ENCODE measurements around the gene ZSCAN23.
"Not testable (repeated sequence)": the region's sequence is repeated elsewhere in the genome, so short reads cannot be mapped to it uniquely, and the experiment has no call there.

Gene ZSCAN23
- 0 to 1.3 (median 0.93) reads per million in 4 donors for total RNA-seq

- peak; percentile 49 to 94 (median 78) for DNase-seq
Measured at GRCh38 chr6:28443112-28443773, at the start of gene ZSCAN23. ZSCAN23 (minus strand) TSS chr6:28443491; CDS start chr6:28436266, 7,225 bp downstream.

DNA sequence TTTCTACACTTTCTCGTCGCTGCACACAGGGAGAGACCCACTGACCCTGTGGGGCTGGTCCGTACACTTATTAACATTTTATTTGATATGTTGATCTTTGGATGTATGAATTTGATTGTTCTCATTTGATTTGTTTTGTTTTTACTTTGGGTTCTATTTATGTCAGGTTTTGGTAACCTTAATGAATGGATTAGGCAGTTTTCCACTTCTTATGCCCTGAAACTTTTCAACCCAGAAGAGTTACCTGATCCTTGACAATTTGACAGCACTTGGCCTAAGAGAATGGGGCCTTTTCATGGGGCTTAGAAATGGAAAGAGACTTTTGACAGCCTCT, 48.7 kb upstream of the ZSCAN23 start:
- DNase-seq, result no peak

GRCh38 chr6:28490205-28490890, 47.1 kb upstream of the ZSCAN23 start:
- DNase-seq, result no peak

- peak in 3 of 5 donors; percentile 17 to 68 (median 26) for DNase-seq
Measured at GRCh38 chr6:28489366-28490204, 46.3 kb upstream of the ZSCAN23 start.

- peak in 1 of 5 donors; percentile 46 for DNase-seq
Measured at GRCh38 chr6:28488916-28489365, 45.6 kb upstream of the ZSCAN23 start.

DNA sequence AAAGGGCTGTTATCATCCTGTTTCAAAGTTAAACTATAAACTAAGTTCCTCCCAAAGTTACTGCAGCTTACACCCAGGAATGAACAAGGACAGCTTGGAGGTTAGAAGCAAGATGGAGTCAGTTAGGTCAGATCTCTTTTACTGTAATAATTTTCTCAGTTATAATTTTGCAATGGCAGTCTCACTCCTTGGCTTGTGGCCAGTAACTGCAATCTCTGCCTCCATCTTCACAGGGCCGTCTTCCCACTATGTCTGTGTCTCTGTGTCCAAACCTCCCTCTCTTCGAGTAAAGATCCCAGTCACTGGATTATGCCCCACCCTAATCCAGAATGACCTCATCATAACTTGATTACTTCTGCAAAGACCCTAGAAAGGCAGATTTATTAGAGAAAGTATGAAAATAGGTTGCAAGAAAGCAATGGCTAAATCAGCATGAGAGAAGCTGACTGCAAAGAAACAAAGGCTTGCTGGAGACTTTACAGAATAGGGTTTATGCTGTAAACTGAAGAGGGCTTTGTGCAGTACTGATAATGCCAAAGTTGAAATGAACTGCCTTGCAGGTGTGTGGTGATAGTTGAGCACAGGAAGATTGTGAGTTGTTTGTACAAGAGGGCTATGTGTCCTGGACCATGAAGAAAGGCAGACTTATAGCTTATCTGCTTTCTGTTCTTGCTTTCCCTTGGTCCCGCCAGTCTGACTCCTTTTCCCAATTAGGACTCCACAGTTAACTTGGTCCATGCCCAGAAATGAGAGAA, 43.9 kb upstream of the ZSCAN23 start:
- DNase-seq, result no peak

GRCh38 chr6:28486533-28486932, 43.2 kb upstream of the ZSCAN23 start:
- DNase-seq, result no peak

- DNase-seq, result no peak
Measured at GRCh38 chr6:28485482-28485881, 42.2 kb upstream of the ZSCAN23 start.

DNA sequence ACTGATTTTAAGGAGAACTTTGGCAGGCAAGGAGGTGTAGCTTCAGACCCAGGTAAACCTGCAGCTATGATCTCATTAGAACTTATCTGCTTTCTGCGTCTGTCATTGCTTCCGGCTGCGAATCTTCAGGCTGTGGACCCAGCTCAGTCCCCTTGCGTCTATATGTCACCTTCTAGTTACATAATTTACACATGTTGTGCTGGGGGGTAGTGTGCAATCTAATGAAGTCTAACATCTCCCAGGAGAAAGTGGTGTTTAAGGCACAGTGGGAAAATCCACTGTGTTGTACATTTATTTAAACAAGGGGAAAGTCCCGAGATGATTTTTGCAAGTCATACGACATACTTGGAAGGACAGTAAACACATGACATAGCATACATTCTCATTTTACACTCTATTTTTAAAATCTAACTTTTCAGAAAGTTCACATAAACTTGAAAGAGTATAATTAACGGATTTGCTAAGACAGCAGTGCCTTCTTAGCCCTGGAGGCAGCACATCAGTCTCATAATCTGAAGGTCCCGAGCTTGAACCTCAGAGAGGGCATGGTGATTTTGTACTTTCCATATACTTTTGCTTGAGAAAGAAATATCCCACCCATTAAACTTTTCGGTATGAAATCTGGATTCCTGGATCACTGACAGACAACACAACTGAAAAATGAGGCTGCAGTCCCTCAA, 37.1 kb upstream of the ZSCAN23 start:
- DNase-seq, result no peak

GRCh38 chr6:28478518-28478917, 35.2 kb upstream of the ZSCAN23 start:
- DNase-seq, result no peak

- peak in 1 of 5 donors; percentile 44 for DNase-seq
Measured at GRCh38 chr6:28474441-28475219, 31.3 kb upstream of the ZSCAN23 start.

DNA sequence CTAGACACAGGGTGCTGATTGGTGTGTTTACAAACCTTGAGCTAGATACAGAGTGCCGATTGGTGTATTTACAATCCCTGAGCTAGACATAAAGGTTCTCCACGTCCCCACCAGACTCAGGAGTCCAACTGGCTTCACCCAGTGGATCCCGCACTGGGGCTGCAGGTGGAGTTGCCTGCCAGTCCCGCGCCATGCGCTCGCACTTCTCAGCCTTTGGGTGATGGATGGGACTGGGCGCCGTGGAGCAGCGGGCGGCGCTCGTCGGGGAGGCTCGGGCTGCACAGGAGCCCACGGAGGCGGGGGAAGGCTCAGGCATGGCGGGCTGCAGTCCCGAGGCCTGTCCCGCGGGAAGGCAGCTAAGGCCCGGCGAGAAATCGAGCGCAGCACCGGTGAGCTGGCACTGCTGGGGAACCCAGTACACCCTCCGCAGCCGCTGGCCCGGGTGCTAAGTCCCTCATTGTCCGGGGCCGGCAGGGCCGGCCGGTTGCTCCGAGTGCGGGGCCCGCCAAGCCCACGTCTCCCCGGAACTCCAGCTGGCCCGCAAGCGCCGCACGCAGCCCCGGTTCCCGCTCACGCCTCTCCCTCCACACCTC, 26.0 kb upstream of the ZSCAN23 start:
- DNase-seq, result not testable (repeated sequence)

GRCh38 chr6:28468056-28468455, 24.8 kb upstream of the ZSCAN23 start:
- no peak for DNase-seq

DNA sequence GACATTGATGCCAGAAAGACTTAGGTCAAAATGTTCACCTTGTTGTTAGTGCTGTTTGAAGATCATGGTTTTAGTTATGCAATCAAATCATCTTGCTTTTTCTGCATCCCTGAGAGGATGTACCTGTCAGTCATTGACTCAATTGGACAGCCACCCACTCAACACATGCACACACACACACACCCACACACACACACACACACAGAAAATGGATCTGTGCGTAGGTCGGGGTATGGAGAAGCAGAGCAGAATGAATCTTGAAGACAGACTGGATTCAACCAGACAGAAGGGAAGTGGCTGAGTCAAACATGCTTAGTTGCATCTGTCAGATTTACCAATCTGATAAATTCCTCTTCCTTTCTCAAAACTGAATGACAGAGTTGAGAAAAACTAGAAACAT, 19.1 kb upstream of the ZSCAN23 start:
- DNase-seq, result peak in 1 of 5 donors; percentile 45

DNA sequence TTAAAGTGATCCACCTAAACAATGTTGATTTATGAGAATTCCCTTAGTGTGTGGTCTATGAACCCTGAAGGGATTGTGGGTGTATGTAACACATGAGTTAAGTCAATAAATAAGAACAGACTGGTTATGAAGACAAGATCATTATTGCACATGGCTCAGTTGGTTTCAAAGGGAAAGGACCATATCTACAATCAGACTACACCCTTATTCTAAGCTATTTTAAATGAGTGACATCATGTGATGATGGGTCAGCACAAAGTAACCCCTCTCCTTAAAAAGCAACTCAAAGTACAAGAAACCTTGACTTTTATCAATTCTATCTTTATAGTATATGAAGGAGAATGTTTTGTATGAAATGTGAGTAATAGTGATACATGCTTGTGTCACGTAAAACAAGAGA, 15.3 kb upstream of the ZSCAN23 start:
- no peak for DNase-seq

DNA sequence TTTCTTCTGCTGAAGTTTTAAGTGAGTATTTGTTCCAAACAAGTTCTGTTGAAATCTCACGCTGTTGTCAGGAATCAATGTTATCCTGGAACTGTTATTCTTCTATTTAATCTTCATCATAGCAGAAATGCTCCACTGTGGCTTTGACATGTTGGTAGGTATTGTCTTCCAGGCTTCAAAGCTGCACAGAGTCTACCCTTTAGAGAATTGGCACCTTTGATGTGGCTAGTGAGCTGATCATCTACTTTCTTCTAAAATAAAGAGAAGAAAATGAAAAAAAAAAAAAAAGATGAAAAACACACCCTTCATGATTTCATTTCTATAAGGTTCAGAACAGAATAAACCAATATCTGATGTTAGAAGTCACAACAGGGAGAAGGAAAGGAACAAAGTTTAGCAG, 5.8 kb upstream of the ZSCAN23 start:
- peak in 1 of 5 donors; percentile 8 for DNase-seq

GRCh38 chr6:28447512-28447906, 4.2 kb upstream of the ZSCAN23 start:
- not testable (repeated sequence) for DNase-seq

DNA sequence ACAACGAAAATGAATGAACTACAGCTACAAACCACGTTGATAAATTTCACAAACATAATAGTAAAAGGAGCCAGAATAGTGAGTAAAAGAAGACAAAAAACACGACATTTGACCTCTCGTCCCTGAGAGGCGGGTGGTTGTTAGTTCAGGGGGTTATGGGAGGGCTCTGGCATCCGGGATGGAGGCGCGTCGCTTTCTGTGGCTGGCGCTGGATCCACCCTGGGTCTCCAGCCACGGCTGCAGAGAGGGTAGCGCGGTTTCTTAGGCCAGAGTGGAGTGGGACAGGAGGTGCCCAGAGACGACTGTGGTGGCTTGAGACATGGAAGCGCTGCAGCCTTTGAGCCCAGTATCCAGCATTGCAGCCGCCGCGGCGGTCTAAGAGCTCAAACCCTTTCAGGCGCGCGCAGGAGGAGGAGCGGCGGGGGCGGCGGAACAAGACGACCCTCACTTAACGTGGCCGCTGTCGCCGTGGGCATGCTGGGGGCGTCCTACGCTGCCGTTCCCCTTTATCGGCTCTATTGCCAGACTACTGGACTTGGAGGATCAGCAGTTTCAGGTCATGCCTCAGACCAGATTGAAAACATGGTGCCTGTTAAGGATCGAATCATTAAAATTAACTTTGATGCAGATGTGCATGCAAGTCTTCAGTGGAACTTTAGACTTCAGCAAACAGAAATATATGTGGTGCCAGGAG, 3.7 kb upstream of the ZSCAN23 start:
- no peak for DNase-seq

DNA sequence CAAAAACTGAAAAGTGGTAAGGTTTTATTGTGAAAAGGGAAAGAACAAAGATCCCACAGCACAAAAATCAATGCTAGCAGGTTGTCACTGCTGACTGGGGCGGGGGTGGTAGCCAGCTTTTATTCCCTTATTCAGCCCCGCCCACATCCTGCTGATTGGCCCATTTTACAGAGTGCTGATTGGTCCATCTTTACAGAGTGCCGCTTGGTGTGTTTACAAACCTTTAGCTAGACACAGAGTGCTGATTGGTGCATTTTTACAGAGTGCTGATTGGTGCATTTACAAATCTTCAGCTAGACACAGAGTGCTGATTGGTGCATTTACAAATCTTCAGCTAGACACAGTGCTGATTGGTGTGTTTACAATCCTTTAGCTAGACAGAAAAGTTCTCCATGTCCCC, 1.5 kb upstream of the ZSCAN23 start:
- not testable (repeated sequence) for DNase-seq

- no peak for DNase-seq
Measured at GRCh38 chr6:28442586-28442985, 705 bp downstream of the ZSCAN23 start.
